HG03432 (cell line): ENCODE results near the gene ENPP5.
"Not testable (repeated sequence)": the region's sequence is repeated elsewhere in the genome, so short reads cannot be mapped to it uniquely, and the experiment has no call there.

ENCODE experiments used
- ATAC-seq: cut with Tn5 transposase; IDR thresholded peaks from one replicate; pipeline ENCODE4 v1.9.1; 2021; ENCODE audit warnings: mild to moderate bottlenecking, moderate library complexity; ENCODE audit not compliant: unreplicated experiment

The ENPP5 gene

DNA sequence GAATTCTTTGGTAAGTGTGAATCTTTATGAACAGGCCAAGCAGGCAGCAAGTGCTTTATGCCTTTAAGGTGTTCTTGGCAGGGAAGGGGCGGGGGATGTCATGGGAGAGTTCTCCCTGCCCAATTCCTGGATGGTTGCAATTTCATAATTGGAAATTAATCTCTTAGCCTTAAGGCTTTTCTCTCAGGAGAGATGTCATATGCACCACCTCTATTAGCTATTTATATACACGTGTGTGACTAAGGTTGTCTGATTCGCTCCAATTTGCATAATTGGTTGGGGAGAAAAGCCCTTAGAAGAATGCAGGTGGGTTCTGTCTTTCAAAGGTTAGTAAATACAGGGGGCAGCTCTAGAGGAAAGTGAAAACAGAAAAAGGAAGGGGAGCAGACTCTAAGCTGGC, 5.2 kb upstream of the ENPP5 start:
- peak; percentile 51 for ATAC-seq

DNA sequence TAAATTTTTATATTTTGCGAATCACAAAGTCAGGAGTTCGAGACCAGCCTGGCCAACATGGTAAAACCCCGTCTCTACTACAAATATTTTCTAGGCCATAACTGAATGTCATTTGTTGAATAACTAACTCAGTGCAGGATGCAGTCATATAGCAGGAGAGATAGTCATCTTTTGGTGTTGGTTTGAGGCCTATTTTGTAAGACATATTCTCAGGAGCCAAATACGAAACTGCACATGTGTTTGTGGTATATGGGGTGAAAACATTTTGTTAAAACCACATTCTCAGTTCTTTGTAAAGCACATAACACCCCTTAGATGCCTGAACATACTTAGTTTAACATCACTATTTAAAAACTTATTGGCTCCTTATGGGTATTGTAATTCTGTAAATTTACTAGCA, 4.7 kb upstream of the ENPP5 start:
- ATAC-seq, result peak; percentile 78

DNA sequence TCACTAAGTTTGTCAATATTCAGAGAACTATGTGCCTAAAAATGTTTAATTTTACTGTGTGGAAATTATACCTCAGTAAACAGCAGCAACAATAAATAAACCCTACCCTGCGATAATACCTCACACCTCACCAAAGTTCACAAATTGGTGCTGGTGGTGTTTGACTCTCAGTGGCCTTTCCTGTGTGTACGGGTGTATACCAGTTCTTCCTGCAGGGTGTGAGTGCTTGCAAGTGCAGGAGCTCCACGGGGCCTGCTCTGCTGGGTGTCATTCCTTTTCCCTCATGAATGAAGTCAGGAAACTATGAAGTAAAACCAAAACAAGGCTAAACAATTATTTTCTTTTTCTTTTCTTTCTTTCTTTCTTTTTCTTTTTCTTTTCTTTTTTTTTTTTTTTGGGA, 4.1 kb upstream of the ENPP5 start:
- ATAC-seq, result no peak

DNA sequence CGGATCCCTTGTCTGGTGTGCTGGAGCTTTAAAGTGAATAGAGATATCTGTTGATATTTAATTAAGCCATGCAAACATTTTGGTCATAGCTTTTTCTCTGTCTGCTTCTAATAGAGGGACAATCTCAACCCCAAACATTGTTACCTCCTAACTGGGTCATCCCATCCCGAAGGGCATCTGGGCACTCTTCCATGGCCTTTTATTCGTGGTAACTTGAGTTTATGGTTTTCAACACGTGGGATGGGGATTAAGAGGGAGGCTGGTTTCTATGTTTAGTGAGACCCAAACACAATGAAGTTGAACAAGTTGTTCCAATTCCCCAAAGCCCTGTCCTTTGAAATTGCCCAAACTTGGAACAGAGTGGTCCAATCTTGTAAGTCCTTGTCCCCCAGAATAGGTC, 1.4 kb upstream of the ENPP5 start:
- ATAC-seq, result no peak

DNA sequence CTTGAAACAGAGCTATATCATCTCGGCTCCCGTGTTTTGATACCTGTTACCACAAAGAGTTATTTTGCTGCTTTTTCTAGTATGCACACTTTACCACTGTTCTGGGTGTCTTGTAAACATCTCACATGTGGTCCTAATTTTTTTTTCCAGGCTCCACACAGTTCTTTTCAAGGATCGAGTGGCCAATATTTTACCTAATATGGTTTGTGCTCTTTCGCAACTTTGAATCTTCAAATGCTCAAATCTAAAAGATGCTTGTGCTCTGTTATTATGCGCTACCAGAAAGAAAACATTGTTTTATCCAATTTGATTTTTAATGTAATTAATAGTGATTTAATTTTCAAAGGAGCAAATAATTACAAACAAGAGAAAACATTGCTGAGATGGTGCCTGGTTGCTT, 10.7 kb downstream of the ENPP5 start:
- no peak for ATAC-seq

DNA sequence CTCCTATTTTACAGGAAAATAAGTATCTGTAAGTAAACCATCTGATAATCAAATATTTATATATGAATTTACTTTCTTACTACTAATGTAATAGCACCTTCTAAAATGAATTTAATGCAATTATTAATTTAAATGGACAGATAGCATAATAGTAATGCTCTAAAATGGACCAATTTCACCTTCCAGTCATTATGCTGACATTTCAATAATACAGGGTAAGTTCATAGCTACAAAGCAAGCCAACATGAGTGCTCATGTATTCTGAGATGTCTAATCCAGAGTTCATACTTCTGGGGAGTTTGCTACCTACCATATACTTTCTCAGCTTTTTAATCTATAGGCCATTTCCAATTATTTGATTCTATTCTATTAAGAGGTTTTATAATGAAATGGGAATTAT, 11.6 kb downstream of the ENPP5 start:
- ATAC-seq, result no peak

DNA sequence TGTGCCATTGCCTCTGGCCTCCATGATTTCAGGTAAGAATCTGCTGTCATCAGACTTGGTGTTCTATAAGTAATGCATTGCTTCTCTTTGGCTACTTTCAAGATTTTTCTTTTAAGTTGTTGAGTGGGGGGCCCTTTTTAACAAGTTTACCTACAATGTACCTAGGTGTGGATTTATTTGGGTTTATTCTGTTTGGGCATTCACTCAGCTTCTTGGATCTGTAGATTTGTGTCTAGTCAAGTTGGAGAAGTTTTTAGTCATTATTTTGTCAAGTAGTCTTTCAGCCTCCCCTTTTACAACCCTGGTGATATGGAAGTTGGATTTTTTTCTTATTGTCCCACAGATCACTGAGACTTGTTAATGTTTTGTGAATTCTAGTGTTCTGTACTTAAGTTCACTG, 14.1 kb downstream of the ENPP5 start:
- ATAC-seq, result no peak

DNA sequence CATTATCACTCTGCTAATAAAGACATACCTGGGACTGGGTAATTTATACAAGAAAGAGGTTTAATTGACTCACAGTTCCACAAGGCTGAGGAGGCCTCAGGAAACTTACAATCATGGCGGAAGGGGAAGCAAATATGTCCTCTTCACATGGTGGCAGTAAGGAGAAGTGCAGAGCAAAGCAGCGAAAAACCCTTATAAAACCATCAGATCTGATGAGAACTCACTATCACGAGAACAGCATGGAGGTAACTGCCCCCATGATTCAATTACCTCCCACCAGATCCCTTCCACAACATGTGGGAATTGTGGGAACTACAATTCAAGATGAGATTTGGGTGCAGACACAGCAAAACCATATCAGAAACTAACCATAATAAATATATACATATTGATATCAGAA, 21.7 kb downstream of the ENPP5 start:
- ATAC-seq, result not testable (repeated sequence)

DNA sequence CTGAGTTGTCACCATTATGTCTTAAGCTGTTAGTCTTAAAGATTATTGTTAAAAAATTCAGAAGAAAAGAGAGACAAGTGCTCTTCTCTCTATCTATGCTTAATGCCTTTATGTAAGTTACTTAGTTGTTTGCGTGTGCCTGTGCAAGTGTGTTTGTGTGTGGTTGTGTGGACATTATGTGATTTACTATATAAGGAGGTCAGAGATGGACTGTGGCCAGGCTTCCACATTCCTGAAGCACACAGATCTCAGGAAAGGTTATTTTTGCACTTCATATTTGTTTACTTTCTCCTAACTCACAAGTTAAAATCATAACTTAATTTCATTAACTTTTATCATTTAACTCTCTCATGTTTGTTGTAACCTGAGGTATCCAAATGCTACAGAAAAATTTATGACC, 26.5 kb downstream of the ENPP5 start:
- no peak for ATAC-seq

DNA sequence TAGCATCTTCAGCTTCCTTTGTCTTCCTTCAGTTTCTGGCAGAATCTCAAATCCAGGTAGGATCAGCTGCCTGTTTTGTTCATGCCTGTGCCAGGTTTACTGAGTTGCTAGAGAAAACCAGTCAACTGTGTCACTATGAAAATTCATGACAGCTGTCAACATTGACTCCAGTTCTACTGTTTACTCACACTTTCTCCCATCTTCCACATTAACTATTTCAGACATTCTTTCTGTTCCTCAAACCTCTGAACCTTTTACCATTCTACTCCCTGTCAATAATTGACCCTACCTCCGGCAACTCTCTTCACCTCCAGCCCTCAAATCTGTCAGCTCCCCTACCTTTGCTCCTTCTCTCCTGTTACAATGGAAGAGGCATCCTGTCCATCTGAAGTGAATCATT, 32.5 kb downstream of the ENPP5 start:
- peak; percentile 82 for ATAC-seq

DNA sequence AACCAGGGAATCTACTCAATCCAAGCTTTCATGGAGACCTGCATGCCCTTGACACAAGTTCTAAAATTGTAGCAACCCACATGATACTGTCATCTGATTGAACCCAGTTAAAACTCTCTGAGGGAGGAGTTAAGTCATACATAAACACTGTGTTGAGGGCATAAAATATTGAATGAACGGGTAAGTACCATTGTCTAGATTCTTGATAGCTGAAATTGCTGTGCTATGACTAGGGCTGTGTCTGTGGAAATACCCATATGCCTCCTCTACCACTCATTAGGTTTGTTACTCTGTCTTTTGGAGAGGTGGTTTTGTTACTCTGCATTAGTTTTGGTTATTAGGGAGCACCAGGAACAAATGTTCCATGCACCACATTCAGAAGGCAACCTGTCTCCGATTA, 33.4 kb downstream of the ENPP5 start:
- ATAC-seq, result peak; percentile 72

DNA sequence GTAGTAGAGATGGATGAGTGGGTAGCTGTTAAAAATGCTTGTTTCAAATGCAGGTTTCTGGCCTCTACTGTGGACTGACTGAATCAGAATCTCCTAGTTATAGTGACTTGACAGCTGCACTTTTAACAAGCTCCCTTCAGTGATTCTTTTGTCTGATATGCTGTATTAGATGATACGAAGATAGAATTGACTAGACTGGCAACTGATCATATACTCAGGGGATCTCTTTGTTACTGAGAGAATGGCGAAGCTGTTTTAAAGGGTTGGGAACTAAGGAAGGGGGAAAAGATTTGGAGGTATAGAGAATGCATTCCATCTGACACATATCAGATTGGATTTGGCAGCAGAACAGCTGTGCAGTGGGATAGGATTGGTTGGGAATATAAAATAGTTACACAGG, 33.9 kb downstream of the ENPP5 start:
- ATAC-seq, result no peak

DNA sequence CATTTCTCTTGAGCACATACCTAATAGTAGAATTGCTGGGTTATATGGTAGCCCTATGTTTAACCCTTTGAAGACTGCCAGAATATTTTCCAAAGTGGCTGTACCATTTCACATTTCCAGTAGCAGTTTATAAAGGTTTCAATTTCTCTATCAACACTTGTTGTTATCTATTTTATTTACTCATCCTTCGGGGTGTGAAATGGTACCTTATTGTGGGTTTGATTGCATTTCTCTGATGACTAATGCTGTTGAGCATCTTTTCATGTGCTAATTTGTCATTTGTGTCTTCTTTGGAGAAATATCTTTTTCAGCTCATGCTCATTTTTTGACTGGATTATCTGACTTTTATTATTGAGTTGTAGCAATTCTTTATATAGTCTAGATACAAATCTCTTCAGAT, 35.6 kb downstream of the ENPP5 start:
- no peak for ATAC-seq

DNA sequence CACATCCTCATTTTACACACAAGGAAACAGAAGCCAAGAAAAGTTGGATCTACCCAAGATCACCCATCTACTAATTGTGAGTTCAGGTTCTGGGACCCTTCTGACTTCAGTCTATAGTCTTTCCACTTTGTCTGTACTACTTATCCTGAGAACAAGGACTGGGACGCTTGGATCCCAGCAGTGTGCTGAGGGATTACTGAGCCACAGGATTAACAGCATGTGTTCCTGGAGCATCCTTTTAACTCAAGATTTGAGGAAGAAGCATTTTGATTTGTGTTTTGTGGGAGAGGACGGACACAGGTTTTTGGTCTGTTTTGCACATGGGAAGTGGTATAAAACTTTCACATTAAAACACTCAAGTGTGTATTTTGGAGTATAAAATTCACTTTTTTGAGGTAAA, 36.6 kb downstream of the ENPP5 start:
- no peak for ATAC-seq

DNA sequence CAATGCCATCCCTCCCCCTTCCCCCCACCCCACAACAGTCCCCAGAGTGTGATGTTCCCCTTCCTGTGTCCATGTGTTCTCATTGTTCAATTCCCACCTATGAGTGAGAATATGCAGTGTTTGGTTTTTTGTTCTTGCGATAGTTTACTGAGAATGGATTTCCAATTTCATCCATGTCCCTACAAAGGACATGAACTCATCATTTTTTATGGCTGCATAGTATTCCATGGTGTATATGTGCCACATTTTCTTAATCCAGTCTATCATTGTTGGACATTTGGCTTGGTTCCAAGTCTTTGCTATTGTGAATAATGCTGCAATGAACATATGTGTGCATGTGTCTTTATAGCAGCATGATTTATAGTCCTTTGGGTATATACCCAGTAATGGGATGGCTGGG, 39.5 kb downstream of the ENPP5 start:
- ATAC-seq, result not testable (repeated sequence)

DNA sequence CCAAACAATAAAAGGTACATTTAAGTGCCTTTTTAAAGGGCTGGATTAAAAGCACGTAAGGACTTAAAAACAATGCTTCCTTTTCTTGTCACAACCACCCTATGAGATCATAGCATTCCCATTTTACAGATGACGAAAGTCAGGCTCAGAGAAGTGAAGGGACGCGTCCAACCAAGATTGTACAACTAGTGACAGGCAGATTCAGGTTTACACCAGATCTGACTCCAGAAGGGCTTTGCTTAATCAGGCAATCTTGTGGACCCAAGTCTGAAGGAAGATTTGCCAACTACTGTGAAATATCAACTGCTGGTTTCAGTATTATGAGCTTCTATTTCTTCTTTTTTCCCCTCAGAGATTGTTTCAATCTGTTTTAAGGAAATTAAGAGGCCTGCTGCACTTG, 40.1 kb downstream of the ENPP5 start:
- no peak for ATAC-seq

DNA sequence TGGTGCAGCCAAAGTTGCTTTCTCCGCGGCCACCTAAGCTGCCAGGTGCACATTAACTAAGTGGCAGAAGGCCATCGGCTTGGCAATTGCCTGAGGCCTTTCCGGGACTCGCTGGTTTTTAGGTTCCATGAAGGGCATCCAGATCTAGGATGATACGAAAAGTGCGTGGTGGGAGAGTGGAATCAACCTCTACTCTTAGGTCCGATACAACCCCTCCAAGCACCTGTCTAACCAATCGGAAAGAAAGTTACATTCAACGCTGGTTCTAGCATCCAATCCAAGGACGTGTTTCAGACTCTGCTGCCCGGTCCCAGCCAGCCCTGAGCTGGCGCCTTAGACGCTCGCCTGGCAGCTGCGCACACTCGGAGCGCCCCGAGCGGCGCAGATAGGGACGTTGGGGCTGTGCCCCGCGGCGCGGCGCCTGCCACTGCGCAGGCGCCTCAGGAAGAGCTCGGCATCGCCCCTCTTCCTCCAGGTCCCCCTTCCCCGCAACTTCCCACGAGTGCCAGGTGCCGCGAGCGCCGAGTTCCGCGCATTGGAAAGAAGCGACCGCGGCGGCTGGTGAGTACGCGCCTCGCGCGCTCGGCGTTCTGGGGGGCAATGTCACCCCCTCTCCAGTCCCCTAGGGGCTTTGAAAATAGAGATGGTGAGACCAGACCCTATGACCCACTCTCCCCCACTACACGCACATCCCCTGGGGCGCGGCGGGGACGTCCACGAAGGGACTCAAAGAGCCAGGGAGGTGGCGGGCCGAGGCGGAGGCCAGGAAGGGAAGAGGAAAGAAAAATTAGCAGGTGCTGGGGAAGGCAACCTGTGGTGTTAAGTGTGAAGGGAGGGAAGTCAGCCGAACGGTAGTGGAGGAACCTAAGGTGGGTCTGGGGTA, 40.9 kb downstream of the ENPP5 start, which contains the start of gene ENPP4:
Gene ENPP4 (plus strand): TSS at position 361 of the 883 bp plus-strand sequence. CDS start 9,595 bp downstream, outside the sequence.
- ATAC-seq, result peak; percentile 97

DNA sequence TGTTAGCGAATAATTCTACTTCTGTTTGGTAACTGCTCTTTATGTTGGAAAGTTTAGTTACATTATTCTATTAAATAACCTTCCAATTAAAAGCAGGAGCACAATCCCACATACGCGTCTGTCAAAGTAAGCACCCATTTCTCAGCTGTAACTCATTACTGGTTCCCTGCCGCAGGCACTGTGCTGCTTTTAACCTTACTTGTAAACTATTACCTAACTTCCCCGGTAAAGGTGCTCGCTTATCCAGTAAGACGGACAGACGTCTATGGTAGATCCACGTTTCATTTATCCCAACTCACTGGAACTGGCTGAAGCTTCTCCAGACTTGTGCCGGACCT, 41.5 kb downstream of the ENPP5 start:
- peak; percentile 6 for ATAC-seq

DNA sequence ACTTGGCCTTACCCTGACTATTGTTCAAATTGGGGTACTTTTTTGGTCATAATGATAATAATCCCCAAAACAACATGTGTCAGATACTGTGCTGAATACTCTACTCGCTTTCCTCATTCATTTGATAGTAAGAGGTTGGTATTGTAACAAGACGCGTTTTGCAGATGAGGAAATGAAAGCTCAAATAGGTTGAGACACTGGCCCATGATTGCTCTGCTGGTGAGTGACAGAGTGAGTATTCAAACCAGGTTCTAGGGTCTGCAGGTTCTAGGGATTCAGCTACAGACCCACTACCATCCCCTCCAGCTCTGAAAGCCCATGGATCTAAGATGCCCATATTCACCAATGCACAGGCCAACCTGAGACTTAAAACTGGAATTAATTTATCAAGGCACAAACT, 42.3 kb downstream of the ENPP5 start:
- ATAC-seq, result peak; percentile 30

DNA sequence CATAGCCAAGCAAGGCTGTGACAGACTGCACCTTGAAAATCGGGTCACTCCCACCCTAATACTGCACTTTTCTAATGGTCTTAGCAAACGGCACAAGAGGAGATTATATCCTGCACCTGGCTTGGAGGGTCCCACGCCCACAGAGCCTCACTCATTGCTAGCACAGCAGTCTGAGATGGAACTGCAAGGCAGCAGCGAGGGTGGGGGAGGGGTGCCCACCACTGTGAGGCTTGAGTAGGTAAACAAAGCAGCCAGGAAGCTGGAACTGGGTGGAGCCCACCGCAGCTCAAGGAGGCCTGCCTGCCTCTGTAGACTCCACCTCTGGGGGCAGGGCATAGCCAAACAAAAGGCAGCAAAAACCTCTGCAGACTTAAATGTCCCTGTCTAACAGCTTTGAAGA, 51.1 kb downstream of the ENPP5 start:
- ATAC-seq, result not testable (repeated sequence)

DNA sequence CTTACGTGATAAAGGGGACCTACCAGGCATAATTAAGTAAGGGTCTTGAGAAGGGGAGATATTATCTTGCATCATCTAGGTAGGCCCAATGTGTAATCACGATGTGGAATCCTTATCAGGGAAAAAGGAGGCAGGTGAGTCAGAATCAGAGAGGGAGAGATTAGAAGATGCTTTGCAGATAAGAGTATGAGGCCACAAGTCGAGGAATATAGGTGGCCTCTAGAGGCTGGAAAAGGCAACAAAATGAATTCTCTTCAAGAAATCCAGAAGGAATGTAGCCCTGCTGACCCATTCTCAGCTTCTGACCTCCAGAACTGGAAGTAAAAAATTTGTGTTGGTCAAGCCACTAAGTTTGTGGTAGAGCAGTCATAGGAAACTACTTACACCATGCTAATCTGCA, 51.9 kb downstream of the ENPP5 start:
- ATAC-seq, result no peak

DNA sequence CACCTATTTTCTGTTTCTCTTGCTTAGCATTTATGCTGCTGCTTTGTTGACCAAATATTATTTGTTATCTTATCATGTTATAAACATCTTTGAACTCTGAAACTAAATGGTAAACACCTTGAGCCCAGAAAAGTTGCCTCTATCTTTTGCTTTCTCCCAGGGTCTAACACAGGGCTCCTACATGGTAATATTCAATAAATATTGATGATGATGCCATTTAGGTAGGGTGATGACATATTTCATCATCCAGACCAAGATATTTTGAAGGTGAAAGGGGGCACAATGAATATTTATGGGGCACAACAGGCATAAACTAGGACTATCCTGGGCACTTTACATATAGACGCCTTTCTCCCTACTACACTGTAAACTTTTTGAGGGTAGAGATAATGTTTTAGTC, 52.6 kb downstream of the ENPP5 start:
- no peak for ATAC-seq

DNA sequence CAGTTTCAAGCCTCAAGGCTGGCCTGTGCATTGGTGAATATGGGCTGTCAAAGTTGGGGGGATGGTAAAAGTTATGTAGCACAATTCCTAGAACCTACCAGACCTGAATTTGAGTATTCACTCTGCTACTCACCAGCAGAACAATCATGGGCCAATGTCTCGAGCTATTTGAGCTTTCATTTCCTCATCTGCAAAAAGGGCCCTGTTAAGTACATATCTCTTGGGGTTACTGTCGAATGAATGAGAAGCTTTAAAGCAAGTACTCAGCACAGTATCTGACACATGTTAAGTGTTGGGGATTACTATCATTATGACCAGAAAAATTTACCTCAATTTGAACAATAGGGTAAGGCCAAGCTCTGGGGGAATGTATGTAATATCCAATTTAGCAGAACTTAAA, 54.5 kb downstream of the ENPP5 start:
- peak; percentile 71 for ATAC-seq
